Keratinocyte (primary cell): ENCODE measurements around the gene FAM236D. TPM values are rescaled to one million over a fixed set of nuclear protein-coding genes. Genes with fewer than 3 reads are reported as not detected.
"Not testable (repeated sequence)": the region's sequence is repeated elsewhere in the genome, so short reads cannot be mapped to it uniquely, and the experiment has no call there.

Source experiments
- DNase-seq: peaks from one replicate; pipeline ENCODE4 v3.0.0-alpha.2; 2011; ENCODE audit warnings: low read depth, missing footprints, low spot score
- FAIRE-seq: peaks from 2 replicates; lab custom pipeline; 2011; peaks lifted over from hg19 to GRCh38; lab: Jason Lieb, UNC
- H2AFZ ChIP-seq: 2 replicates; pipeline ENCODE4 v1.6.0; 2012; ENCODE audit warnings: low read length, control low read depth, inconsistent platforms; ENCODE audit not compliant: control insufficient read depth
- H3K27ac ChIP-seq: 2 replicates; pipeline ENCODE4 v1.5.1; 2011; ENCODE audit warnings: low read length; ENCODE audit not compliant: control insufficient read depth, insufficient read depth
- H3K27me3 ChIP-seq: 3 replicates; pipeline ENCODE4 v1.6.0; 2011; ENCODE audit warnings: low read length; ENCODE audit not compliant: control insufficient read depth, insufficient read depth; ENCODE audit errors: extremely low read depth
- H3K36me3 ChIP-seq, 2 experiments: 2 replicates in 1 of 2; 3 replicates in 1 of 2; pipeline ENCODE4 v1.5.1; 2011; ENCODE audit warnings: low read length in 2 of 2, mild to moderate bottlenecking in 1 of 2; ENCODE audit not compliant: control insufficient read depth in 2 of 2, insufficient read depth in 2 of 2; ENCODE audit errors: extremely low read depth in 1 of 2
- H3K4me1 ChIP-seq: 3 replicates; pipeline ENCODE4 v1.5.1; 2011; ENCODE audit warnings: low read length; ENCODE audit not compliant: control insufficient read depth, insufficient read depth; ENCODE audit errors: extremely low read depth
- H3K4me2 ChIP-seq: 3 replicates; pipeline ENCODE4 v1.6.0; 2011; ENCODE audit warnings: low read depth, low read length; ENCODE audit not compliant: control insufficient read depth, insufficient read depth; ENCODE audit errors: extremely low read depth
- H3K4me3 ChIP-seq, 3 experiments: fragments of 200-600 bp in 1 of 3; sonication (generic) in 1 of 3; 2 replicates in 2 of 3; 3 replicates in 1 of 3; pipeline ENCODE4 v1.5.1; 2011 to 2016; ENCODE audit warnings: low read length in 3 of 3, mild to moderate bottlenecking in 3 of 3, control low read depth in 2 of 3, inconsistent platforms in 1 of 3, low read depth in 1 of 3, mixed read lengths in 1 of 3, mixed run types in 1 of 3, moderate library complexity in 1 of 3; ENCODE audit not compliant: control insufficient read depth in 2 of 3, insufficient read depth in 2 of 3; ENCODE audit errors: extremely low read depth in 1 of 3
- H3K79me2 ChIP-seq: 2 replicates; pipeline ENCODE4 v1.6.0; 2012; ENCODE audit warnings: low read length; ENCODE audit not compliant: control insufficient read depth, insufficient read depth
- H3K9ac ChIP-seq: 3 replicates; pipeline ENCODE4 v1.6.0; 2011; ENCODE audit warnings: low read length; ENCODE audit not compliant: control insufficient read depth, insufficient read depth; ENCODE audit errors: extremely low read depth
- H3K9me1 ChIP-seq: 3 replicates; pipeline ENCODE4 v1.6.0; 2011; ENCODE audit warnings: low read length; ENCODE audit not compliant: control insufficient read depth, insufficient read depth; ENCODE audit errors: extremely low read depth
- H3K9me3 ChIP-seq: 2 replicates; pipeline ENCODE4 v1.5.1; 2012; ENCODE audit warnings: low read depth, low read length; ENCODE audit not compliant: control insufficient read depth
- H4K20me1 ChIP-seq: 3 replicates; pipeline ENCODE4 v1.6.0; 2011; ENCODE audit warnings: low read length; ENCODE audit not compliant: control insufficient read depth, insufficient read depth; ENCODE audit errors: extremely low read depth
- dilution Hi-C: fragments of 300-500 bp; cut with MboI; formaldehyde crosslinking; loops from one replicate; pipeline ENCODE4 v1.7.0; 2020; ENCODE audit warnings: low sequenced_read_pairs; ENCODE audit not compliant: extremely low pct_ligation_motif_present
- polyA plus RNA-seq, 5 experiments: library from polyadenylated mRNA; depleted of rRNA in 3 of 5; stranded (reverse) in 3 of 5; stranded (forward) in 1 of 5; unstranded in 1 of 5; fragments of >200 nt; gene quantifications; 1 replicate in 1 of 5; 2 replicates in 3 of 5; 3 replicates in 1 of 5; pipeline versions ENCODE4 v1.2.1 to v1.2.3, GENCODE V29; 2011 to 2012; ENCODE audit warnings: missing spikeins in 2 of 5, low read depth in 1 of 5, low replicate concordance in 1 of 5

The FAM236D gene
- polyA plus RNA-seq, 1 donor (not counting 4 experiments of a cell fraction or from before 2014, with no cell fraction given), result not detected

DNA sequence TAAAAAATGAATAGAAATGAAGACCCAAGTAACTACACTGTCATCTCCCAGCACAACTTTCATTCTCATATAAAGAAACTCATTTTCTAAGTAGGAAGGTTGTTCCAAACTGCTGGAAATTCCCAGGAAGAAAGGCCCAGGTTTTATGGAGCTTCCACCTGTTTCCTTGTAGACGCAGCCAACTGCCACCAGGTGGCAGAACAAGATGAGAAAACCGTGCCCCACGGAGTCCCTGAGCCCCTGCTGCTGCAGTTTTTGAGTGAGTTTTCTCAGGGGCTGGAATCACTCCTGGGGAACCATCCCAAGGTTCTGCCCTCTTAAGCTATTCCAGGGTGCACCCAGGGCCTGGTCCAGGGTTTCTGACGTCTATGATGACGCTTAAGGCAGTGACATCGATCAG is 24.0 kb downstream of the FAM236D start:
- H3K4me1 ChIP-seq, H3K79me2 ChIP-seq, H3K27ac ChIP-seq, H3K27me3 ChIP-seq, H3K4me2 ChIP-seq, FAIRE-seq, H3K9me3 ChIP-seq, dilution Hi-C loops, H3K4me3 ChIP-seq, H3K9ac ChIP-seq, H4K20me1 ChIP-seq, DNase-seq, H3K36me3 ChIP-seq, H2AFZ ChIP-seq, H3K9me1 ChIP-seq: not testable (repeated sequence)

DNA sequence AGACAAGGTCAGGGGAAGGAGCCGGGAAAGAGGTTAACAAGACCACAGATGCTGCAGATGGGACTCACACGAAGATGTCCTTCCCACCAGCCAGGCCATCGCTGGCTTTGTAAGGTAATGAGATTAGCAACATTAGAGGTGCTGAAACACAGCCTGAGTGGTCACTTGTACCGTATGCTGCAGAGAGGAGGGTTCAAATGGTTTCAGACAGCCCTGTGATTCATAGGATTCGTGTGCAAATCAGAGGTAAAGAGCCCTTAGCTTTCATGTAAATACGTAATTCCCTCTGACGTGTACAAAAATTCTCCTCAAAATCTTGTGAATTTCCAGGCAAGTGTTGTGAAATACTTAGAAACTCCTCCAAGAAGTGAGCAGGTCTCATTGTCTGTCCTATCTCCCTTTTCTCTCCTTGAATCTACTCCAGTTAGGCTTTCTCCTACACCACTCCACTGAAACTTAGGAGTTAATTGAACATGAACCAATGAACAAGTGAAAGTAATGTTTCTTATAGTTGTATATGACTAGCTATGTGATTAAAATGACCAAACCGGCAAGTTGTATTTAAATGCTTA is 24.6 kb downstream of the FAM236D start:
- H3K27ac ChIP-seq, H4K20me1 ChIP-seq, FAIRE-seq, H3K36me3 ChIP-seq, H3K4me1 ChIP-seq, H3K4me2 ChIP-seq, H3K4me3 ChIP-seq, H3K9ac ChIP-seq, dilution Hi-C loops, H3K9me1 ChIP-seq, H3K79me2 ChIP-seq, H3K9me3 ChIP-seq, H2AFZ ChIP-seq, H3K27me3 ChIP-seq, DNase-seq: not testable (repeated sequence)

DNA sequence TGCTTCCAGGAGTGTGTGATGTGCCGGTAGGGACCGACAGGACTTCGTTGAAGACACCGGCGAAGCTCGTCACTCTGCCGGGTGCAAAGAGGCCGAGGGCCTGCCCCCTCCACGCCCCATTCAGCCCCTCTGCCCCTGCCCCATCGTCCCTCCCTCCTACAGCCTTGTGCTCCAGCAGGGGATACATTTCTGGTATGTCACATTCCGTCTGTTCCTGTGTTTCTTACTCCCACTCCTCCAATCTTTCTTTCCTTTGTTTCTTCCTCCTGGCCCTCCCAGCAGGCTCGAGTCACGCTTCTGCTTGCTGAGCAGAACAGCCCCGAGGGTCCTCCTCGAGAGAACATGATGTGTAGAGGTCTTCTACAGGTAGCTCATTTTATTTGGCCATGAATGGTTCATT is 25.4 kb downstream of the FAM236D start, which contains the start of gene FAM236B:
FAM236B (minus strand) TSS at position 101 of the 400 bp plus-strand sequence; CDS start at position 1, 100 bp downstream.
- dilution Hi-C loops, H3K4me1 ChIP-seq, DNase-seq, H3K27me3 ChIP-seq, H3K4me3 ChIP-seq, H2AFZ ChIP-seq, H3K4me2 ChIP-seq, H3K9me1 ChIP-seq, H3K79me2 ChIP-seq, H3K9ac ChIP-seq, H3K36me3 ChIP-seq, H4K20me1 ChIP-seq, H3K27ac ChIP-seq, H3K9me3 ChIP-seq, FAIRE-seq: not testable (repeated sequence)

GRCh38 chrX:72778146-72778545 is 29.9 kb downstream of the FAM236D start:
- DNase-seq, H3K4me1 ChIP-seq, H3K27me3 ChIP-seq, H3K4me3 ChIP-seq, H3K36me3 ChIP-seq, dilution Hi-C loops, H2AFZ ChIP-seq, H3K9me3 ChIP-seq, H3K27ac ChIP-seq, FAIRE-seq, H4K20me1 ChIP-seq, H3K79me2 ChIP-seq, H3K9me1 ChIP-seq, H3K4me2 ChIP-seq, H3K9ac ChIP-seq: not testable (repeated sequence)

- FAIRE-seq, H3K79me2 ChIP-seq, dilution Hi-C loops: not testable (repeated sequence)
Measured at GRCh38 chrX:72777467-72777790, 30.6 kb downstream of the FAM236D start.

More at GRCh38 chrX:72777467-72777790, 30.6 kb downstream of the FAM236D start:
- H3K9me1 ChIP-seq, H3K9ac ChIP-seq, H3K27ac ChIP-seq, H4K20me1 ChIP-seq, H3K4me2 ChIP-seq, H2AFZ ChIP-seq, H3K4me1 ChIP-seq, H3K9me3 ChIP-seq, DNase-seq, H3K4me3 ChIP-seq, H3K36me3 ChIP-seq, H3K27me3 ChIP-seq: not testable (repeated sequence)
